IPS DF 6.9 (cell line): ENCODE results near the gene ATAD3B.
"Not testable (repeated sequence)": the region's sequence is repeated elsewhere in the genome, so short reads cannot be mapped to it uniquely, and the experiment has no call there.

Source experiments
- DNase-seq: peaks from one replicate; pipeline ENCODE4 v3.0.0-alpha.2; 2013; ENCODE audit warnings: low read depth, low spot score
- H3K27ac ChIP-seq: one replicate; pipeline ENCODE4 v1.5.1; 2013; ENCODE audit warnings: low read length, control low read depth
- H3K27me3 ChIP-seq: 2 replicates; pipeline ENCODE4 v1.6.1; 2013; ENCODE audit warnings: mild to moderate bottlenecking, low read length; ENCODE audit not compliant: control insufficient read depth, insufficient read depth
- H3K36me3 ChIP-seq: 2 replicates; pipeline ENCODE4 v1.6.1; 2013; ENCODE audit warnings: low read length; ENCODE audit not compliant: control insufficient read depth, insufficient read depth
- H3K4me1 ChIP-seq: 2 replicates; pipeline ENCODE4 v1.6.1; 2013; ENCODE audit warnings: low read length; ENCODE audit not compliant: control insufficient read depth, insufficient read depth
- H3K4me3 ChIP-seq: 2 replicates; pipeline ENCODE4 v1.5.1; 2013; ENCODE audit warnings: mild to moderate bottlenecking, low read length
- H3K9me3 ChIP-seq: 2 replicates; pipeline ENCODE4 v1.6.1; 2013; ENCODE audit warnings: low read length, inconsistent platforms; ENCODE audit not compliant: control insufficient read depth, insufficient read depth
- WGBS: extraction: QIAGEN DNeasy Blood & Tissue Kit; methylation state at CpG from one replicate; pipeline ENCODE4 v1.1.7; 2013; ENCODE audit warnings: mixed read lengths, missing lambda C conversion rate; ENCODE audit not compliant: insufficient read length, insufficient coverage; 5-methylcytosine and 5-hydroxymethylcytosine counted together

The ATAD3B gene

DNA sequence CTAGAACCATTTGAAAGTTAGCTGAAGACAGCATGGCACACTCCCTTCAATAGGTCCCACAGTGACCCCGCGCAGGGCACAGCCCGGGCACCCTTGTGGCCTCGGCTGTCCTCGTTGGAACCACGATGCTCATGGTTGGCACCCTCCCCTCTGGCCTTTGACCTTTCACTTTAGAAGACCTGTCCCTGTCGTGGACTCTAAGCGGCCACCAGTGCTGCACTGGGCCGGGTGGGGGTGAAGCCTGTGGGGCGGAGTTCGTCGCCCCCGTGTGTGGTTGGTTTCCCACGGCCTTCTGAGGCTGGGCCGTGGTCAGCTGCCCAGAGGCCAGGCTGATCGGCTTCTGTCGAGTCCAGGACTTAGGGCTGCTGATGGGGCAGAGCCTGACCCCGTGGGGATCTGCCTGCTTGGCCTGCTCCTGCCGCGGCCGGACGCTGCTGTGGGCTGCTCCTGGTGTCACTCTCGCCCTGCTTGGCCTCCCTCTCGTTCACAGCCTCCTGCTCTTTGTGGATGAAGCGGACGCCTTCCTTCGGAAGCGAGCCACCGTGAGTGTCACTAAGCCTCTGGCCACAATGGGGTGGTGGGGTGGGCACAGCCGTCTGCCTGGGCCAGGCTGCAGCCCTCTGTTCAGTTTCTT is 53.3 kb downstream of the ATAD3B start:
- no CpG with 5 or more reads among the region's 30 CpGs for WGBS
- H3K27me3 ChIP-seq, H3K4me3 ChIP-seq, H3K27ac ChIP-seq, H3K9me3 ChIP-seq, H3K4me1 ChIP-seq, DNase-seq: not testable (repeated sequence)
- peaks cover 34% of the 10 kb centered on the region for H3K36me3 ChIP-seq

DNA sequence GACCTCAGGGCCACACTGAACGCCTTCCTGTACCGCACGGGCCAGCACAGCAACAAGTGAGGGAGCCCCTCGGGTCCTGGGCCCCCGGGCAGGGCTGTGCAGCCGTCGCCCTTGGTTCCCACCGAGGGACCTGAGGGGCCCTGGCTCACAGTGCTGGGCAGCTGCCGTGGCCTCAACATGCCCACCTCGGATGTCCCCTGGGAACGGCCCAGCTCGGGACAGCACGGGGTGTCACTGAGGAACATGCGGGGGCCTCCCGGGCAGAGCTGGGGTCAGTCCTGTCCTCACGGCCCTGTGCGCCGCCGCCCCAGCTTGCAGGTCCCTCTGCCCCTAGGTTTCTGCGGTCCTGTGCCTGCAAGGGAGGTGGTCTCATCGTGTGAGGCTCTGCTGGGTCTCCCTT is 54.9 kb downstream of the ATAD3B start:
- H3K4me3 ChIP-seq, H3K27me3 ChIP-seq, H3K27ac ChIP-seq, DNase-seq, H3K9me3 ChIP-seq, H3K4me1 ChIP-seq: not testable (repeated sequence)
- WGBS, result no CpG with 5 or more reads among the region's 21 CpGs
- peaks cover 28% of the 10 kb centered on the region for H3K36me3 ChIP-seq

DNA sequence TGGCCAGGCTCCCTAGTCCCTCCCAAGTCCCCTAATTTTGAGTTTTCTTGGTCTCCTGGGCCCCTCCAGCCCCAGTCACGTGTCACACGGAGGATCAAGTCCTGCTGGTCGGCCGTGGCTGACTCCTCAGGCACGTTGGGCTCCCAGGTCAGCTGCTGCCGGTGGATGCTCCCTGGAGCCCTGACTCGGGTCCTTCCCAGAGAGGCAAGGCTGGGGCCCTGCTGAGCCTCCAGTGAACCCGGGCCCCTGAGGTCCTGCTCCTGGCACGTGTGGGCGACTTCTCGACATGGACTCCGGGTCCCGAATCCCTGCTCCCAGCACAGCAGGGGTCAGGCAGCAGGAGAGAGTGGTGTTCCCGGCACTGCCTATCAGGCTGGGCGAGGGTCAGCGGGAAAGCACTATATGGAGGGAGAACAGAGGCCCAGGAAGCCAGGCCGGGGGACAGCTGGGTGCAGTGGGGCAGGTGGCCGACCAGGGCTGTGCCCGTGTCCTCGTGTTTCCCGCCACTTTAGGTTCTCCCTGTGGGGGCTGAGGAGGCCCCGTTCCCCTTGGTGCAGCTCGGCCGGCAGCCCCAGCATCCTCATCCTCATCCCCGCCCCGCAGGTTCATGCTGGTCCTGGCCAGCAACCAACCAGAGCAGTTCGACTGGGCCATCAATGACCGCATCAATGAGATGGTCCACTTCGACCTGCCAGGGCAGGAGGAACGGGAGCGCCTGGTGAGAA is 55.7 kb downstream of the ATAD3B start:
- peaks cover 26% of the 10 kb centered on the region for H3K36me3 ChIP-seq
- no peaks in the 10 kb centered on the region for H3K4me1 ChIP-seq
- no peak overlapping the region for H3K27ac ChIP-seq
- DNase-seq, result no peak
- no peaks in the 10 kb centered on the region for H3K27me3 ChIP-seq
- no peaks in the 10 kb centered on the region for H3K9me3 ChIP-seq
- no CpG with 5 or more reads among the region's 31 CpGs for WGBS
- H3K4me3 ChIP-seq, result no peak overlapping the region

DNA sequence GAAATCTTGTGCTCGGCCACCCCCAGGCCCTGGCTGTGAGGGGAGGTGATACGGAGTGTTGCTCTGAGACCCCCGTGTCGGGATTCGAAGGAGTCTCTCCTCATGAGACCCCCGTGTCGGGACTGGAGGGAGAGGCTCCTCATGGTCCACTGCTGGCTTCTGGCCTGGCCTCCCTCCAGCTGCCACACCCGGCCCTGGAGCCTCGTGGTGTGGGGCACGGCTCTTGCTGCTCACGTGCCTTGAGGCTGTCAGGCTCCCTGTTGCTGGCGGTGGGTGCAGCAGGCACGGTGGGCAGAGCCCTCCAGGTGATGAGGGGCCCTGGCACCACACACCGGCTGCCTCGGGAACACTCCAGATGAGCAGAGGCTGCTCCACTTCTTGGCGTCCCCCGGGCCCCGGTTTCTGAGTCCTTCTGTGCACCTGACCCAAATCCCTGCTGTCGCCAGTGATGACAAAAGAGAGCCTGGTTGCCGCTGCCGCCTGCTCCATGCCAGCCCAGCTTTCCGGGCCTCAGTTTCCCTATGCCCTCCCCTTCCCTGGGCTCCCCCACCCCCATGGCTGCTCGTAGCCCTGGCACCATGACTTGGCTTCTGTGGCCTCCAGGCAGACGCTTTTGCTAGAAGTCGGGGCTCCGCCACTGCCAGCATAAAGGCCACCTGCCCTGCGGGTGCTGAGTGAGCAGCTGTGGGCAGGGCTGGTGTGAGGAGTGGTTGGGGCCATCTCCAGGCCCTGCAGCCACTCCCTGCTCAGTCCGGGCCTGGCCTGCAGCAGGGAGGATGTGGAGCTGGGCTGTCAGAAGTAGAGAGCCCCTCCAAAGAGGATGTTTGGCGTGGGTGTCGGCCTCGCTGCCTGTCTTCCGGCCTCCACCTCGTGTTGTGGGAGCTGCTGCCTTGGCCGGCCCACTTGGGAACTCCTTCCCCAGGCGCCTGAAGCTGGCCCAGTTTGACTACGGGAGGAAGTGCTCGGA is 57.0 kb downstream of the ATAD3B start:
- Histone ChIP-seq H3K4me1 (no peaks in the 10 kb centered on the region), H3K36me3 (peaks cover 26% of the 10 kb centered on the region), H3K4me3 (no peak overlapping the region), H3K27me3 (no peaks in the 10 kb centered on the region), H3K9me3 (no peaks in the 10 kb centered on the region), H3K27ac (no peak overlapping the region)
- no peak for DNase-seq
- no CpG with 5 or more reads among the region's 37 CpGs for WGBS

DNA sequence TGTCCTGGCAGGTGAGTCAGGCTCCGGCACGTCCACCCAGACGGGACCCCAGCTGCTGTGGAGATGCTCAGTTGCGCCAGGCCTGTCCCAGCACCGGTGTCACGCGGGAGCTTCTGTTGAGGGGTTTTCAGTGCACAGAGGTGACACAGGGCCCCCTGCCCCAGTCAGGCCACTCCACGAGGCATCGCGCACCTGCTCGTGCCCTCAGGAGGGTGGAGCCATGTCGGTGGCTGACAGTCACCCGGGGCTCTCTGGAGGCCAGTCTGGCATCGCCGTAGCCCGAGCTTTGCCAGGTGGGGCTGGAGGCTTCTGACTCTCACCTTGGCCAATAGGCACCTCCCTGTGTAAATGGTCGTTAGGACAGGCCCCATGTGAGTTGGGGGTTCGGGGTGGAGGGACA is 57.8 kb downstream of the ATAD3B start:
- H3K27ac ChIP-seq, result no peak overlapping the region
- H3K36me3 ChIP-seq, result peaks cover 26% of the 10 kb centered on the region
- WGBS, result no CpG with 5 or more reads among the region's 18 CpGs
- H3K9me3 ChIP-seq, result no peaks in the 10 kb centered on the region
- H3K27me3 ChIP-seq, result no peaks in the 10 kb centered on the region
- no peaks in the 10 kb centered on the region for H3K4me1 ChIP-seq
- H3K4me3 ChIP-seq, result no peak overlapping the region
- no peak for DNase-seq

DNA sequence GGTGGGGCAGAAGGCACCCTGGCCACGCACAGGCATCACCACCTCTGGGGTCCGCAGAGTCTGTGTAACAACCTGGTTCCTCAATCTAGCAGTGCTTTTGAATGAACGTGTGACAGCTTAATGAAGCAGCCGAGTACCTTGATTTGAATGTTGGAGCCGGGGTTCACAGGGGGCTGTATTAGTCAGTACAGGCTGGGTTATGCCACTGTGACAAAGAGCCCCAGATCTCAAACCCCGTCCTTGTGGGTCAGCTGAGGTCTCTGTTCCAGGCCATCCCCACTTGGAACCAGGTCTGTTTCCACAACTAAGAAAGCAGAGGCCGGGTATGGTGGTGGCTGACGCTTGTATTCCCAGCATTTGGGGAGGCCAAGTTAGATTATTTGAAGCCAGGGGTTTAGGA is 58.4 kb downstream of the ATAD3B start:
- H3K9me3 ChIP-seq, result no peaks in the 10 kb centered on the region
- H3K36me3 ChIP-seq, result peaks cover 26% of the 10 kb centered on the region
- no peak overlapping the region for H3K27ac ChIP-seq
- DNase-seq, result no peak
- no peaks in the 10 kb centered on the region for H3K27me3 ChIP-seq
- no CpG with 5 or more reads among the region's 8 CpGs for WGBS
- no peaks in the 10 kb centered on the region for H3K4me1 ChIP-seq
- H3K4me3 ChIP-seq, result no peak overlapping the region

DNA sequence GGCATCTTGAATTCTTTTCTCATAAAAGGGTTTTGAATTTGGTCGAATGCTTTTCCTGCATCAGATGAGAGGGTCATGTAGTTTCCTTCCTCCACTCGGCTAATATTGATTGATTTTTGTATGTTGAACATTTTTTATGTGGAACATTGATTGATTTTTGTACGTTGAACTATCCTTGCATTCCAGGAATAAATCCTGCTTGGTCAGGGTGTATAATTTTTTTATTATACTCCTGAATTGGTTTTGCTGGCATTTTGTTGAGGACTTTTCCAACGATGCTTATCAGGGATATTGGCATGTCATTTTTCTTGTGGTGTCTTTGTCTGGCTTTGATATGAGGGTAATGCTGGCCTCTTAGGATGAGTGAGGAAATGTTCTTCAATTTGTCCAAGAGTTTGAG is 60.4 kb downstream of the ATAD3B start:
- DNase-seq, result no peak
- H3K4me1 ChIP-seq, result no peaks in the 10 kb centered on the region
- H3K27me3 ChIP-seq, result no peaks in the 10 kb centered on the region
- no peak overlapping the region for H3K27ac ChIP-seq
- H3K36me3 ChIP-seq, result peaks cover 22% of the 10 kb centered on the region
- no peaks in the 10 kb centered on the region for H3K9me3 ChIP-seq
- H3K4me3 ChIP-seq, result no peak overlapping the region
- no CpG with 5 or more reads among the region's 4 CpGs for WGBS

DNA sequence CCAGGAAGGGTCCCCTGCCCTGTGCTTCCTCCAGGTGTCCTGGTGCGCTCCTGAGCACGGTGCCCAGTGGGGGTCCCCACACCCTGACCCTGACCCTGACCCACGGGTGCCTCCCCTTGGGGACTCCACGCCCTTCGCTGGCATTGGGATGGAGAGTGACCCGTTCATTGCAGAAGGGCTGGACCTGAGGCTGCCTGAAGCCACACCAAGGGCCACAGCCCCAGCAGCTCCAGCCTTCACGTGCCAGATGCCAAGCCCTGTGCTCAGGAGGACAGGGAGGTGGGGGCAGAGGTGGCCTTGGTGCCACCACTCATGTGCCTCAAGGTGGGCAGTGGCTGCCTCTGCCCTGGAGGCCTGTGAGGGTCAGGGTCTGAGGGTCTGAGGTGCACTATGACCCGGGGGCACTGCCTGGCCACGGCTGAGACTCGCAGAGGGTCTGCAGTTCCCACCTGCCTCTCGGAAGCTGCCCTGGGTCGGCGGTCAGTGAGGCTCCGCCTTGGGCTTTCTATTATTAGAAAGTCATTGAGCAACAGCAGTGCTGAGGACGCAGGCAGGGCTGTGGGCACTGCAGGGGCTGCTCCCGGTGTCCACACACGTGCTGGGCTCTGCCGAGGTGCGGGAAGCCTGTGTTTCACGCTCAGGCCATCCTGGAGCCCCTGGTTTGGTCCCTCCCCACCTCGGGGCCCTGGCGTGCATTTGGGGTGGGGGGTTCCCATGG is 61.8 kb downstream of the ATAD3B start:
- DNase-seq, H3K27me3 ChIP-seq, H3K4me1 ChIP-seq, H3K9me3 ChIP-seq, H3K4me3 ChIP-seq, H3K27ac ChIP-seq: not testable (repeated sequence)
- no CpG with 5 or more reads among the region's 22 CpGs for WGBS
- H3K36me3 ChIP-seq, result peaks cover 17% of the 10 kb centered on the region

DNA sequence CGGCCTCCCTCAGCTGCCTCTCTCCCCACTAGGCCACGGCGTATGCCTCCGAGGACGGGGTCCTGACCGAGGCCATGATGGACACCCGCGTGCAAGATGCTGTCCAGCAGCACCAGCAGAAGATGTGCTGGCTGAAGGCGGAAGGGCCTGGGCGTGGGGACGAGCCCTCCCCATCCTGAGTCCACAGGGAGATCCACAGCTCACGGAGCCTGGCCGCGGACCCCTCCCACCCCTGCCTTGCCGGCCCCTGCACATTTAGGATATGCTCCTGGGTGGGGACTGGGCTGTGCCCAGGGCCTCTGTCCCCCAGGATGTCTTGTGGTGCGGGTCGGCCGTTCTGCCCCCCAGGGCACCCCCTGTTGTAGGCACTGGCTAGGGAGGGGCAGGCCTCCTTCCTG is 62.3 kb downstream of the ATAD3B start:
- H3K27me3 ChIP-seq, H3K9me3 ChIP-seq, H3K27ac ChIP-seq, DNase-seq, H3K4me1 ChIP-seq, H3K4me3 ChIP-seq: not testable (repeated sequence)
- WGBS, result no CpG with 5 or more reads among the region's 18 CpGs
- peaks cover 13% of the 10 kb centered on the region for H3K36me3 ChIP-seq
